GM12872 (cell line): Measurements from ENCODE around the gene OSBPL7.

Experiments used
- CTCF ChIP-seq: IDR thresholded peaks from 3 replicates; pipeline ENCODE4 v1.5.1; 2011; ENCODE audit warnings: low read depth, mild to moderate bottlenecking, low read length, moderate library complexity; ENCODE audit not compliant: insufficient read depth

Gene OSBPL7

GRCh38 chr17:47807421-47807820 lies 14.2 kb downstream of the OSBPL7 start:
- TF ChIP-seq CTCF: no peak

GRCh38 chr17:47806913-47807255 lies 14.7 kb downstream of the OSBPL7 start:
- TF ChIP-seq CTCF: no peak

- TF ChIP-seq CTCF: no peak
Observed at GRCh38 chr17:47806026-47806912, 15.3 kb downstream of the OSBPL7 start.

- no peak for TF ChIP-seq CTCF
Observed at GRCh38 chr17:47804461-47804860, 17.1 kb downstream of the OSBPL7 start.

GRCh38 chr17:47803751-47804150 lies 17.8 kb downstream of the OSBPL7 start:
- no peak for TF ChIP-seq CTCF

GRCh38 chr17:47803201-47803600 lies 18.4 kb downstream of the OSBPL7 start:
- TF ChIP-seq CTCF: no peak

GRCh38 chr17:47802341-47803022 lies 19.1 kb downstream of the OSBPL7 start:
- TF ChIP-seq CTCF: peak; percentile 89
